ENCODE results near the gene PITPNC1.

- no peak for TF ChIP-seq CTCF (IDR thresholded peaks at IDR 0.05; ENCODE audit: poor library complexity, severe bottlenecking)
- no peak for TF ChIP-seq POLR2AphosphoS5 (IDR thresholded peaks at IDR 0.05)
- TF ChIP-seq RAD21 (conservative IDR thresholded peaks at IDR 0.05), result no peak
- TF ChIP-seq EP300 (conservative IDR thresholded peaks at IDR 0.05; ENCODE audit: poor library complexity, severe bottlenecking), result no peak
- no peak for TF ChIP-seq TAF1 (IDR thresholded peaks at IDR 0.05; ENCODE audit: low read depth)
- TF ChIP-seq REST (IDR thresholded peaks at IDR 0.05; ENCODE audit: borderline replicate concordance), result no peak
These were observed 331.3 kb downstream of the PITPNC1 start for GRCh38 chr17:67708378-67708777.

Data from neural cell (in vitro differentiated cells).